ENCODE results near the gene KIF21A.
"Not testable (repeated sequence)": the region's sequence is repeated elsewhere in the genome, so short reads cannot be mapped to it uniquely, and the experiment has no call there.

The KIF21A gene

DNA sequence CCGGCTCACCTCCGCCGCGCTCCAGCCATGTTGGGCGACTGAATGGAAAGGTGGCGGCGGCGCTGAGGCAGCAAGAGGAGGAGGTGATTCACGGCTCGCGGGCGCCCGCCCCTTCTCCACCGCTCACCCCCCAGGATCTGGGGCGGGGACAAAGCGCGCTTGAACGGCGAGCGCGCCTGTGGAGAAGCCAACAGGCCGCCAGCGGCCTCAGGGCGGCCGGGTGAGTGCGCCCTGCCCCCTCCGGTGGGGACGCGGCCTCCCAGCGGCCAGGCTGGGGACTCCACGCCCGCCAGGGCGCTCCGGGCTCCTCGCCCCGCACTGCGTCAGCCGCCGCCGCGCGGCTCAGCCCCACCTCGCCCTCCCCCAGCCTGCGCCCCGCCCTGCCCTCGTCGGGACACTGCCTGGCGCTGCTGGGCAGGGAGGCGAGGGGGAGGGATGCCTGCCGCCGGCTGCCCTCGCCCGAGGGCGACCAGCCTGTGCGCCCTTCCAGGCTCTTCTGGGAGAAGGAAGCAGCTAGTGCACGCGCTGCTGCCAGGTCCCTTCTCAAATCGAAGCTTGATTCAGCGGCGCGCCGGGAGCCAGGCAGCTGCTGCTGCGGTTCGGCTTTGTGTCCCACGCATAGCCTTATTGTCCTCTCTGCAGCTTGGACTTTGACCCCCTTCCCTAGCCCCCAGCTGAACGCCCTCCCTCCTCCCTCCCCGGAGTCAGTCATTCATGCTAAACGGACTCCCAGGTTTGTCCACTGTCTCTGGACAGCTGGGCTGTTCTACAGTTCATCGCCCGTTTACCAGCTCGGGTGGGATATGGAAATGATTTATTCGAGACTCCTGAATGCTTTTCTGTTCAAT, at the start of gene KIF21A:
TSS of gene KIF21A (minus strand) at position 40 of the 848 bp plus-strand sequence. CDS start 150 bp downstream, outside the sequence.
- H3K27ac Mint-ChIP-seq, result peak within 1 kb of the TSS; percentile 98
- peak within 1 kb of the TSS; percentile 94 for H3K4me3 Mint-ChIP-seq
- H3K27me3 Mint-ChIP-seq, result no peaks in the 10 kb centered on the region
- H3K4me1 Mint-ChIP-seq, result peaks cover 27% of the 10 kb centered on the region
- H3K9me3 Mint-ChIP-seq, result no peaks in the 10 kb centered on the region
- H3K36me3 Mint-ChIP-seq, result no peaks in the 10 kb centered on the region

DNA sequence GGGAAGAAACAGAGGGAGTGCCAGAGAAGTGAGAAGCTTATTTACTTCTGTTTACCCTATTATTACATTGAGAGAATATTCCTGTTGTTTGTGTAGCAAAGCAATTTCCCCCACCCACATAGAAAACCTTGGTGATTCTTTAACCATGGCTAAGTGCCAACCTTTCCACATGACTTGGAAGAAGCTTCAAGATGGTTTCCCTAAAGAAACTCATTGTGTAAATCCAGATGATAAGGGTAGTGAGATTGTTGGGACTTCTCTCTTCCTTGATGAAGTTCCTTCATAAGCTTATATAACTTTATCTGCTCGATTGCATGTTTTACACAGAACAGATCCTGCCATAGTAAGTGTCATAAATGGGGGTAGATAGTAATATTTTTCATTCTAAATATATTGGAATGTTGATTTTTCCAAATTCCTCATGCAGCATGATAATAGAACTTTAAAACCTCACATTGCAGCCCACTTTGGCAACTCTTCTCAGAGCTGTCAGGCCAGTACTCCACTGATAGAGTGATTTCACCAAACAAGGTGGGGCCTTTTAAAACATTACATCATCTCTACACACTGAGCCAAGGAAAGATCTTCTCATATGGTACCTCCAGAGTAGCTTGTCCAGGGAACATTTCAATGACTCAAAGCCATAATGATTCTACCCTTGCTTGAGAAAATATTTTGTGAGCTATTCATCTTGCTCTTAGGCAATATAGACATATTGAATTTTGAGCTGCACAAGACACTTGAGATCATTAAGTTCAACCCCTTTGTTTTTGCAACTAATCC, 47.8 kb upstream of the KIF21A start:
- peaks cover 3% of the 10 kb centered on the region for H3K36me3 Mint-ChIP-seq
- no peaks in the 10 kb centered on the region for H3K4me1 Mint-ChIP-seq
- H3K27me3 Mint-ChIP-seq, result no peaks in the 10 kb centered on the region
- no peak overlapping the region for H3K4me3 Mint-ChIP-seq
- H3K9me3 Mint-ChIP-seq, result no peaks in the 10 kb centered on the region
- no peak overlapping the region for H3K27ac Mint-ChIP-seq

GRCh38 chr12:39483597-39483996, 40.7 kb upstream of the KIF21A start:
- no peaks in the 10 kb centered on the region for H3K4me1 Mint-ChIP-seq
- no peak overlapping the region for H3K27ac Mint-ChIP-seq

DNA sequence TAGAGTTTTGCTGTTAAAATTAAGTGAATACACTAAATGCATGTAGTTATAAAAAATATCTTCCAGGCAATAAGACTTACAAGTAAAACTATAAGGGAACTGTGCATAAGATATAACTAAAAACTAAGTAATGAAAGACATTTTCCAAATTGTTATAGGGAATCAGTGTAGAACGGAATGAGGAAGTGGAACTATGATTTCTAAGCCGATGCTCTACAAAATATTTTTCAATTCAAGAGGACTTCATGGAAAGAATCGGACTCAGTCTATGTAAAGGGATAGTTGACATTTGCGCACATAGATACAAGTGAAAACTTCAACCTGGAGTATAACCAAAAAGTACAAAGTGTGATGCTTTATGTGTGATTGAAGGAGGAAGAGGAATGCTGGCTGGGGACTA, 40.1 kb upstream of the KIF21A start:
- peaks cover 13% of the 10 kb centered on the region for H3K9me3 Mint-ChIP-seq
- H3K27ac Mint-ChIP-seq, result no peak overlapping the region
- H3K36me3 Mint-ChIP-seq, result peaks cover 14% of the 10 kb centered on the region
- H3K27me3 Mint-ChIP-seq, result peaks cover under 1% of the 10 kb centered on the region
- H3K4me1 Mint-ChIP-seq, result no peaks in the 10 kb centered on the region
- no peak overlapping the region for H3K4me3 Mint-ChIP-seq

More at GRCh38 chr12:39483597-39483996, 40.7 kb upstream of the KIF21A start:
- H3K27me3 Mint-ChIP-seq, result no peaks in the 10 kb centered on the region
- peaks cover 8% of the 10 kb centered on the region for H3K36me3 Mint-ChIP-seq
- peaks cover 10% of the 10 kb centered on the region for H3K9me3 Mint-ChIP-seq
- no peak overlapping the region for H3K4me3 Mint-ChIP-seq

GRCh38 chr12:39476894-39477293, 34.0 kb upstream of the KIF21A start:
- H3K4me3 Mint-ChIP-seq, result no peak overlapping the region
- H3K4me1 Mint-ChIP-seq, result no peaks in the 10 kb centered on the region
- peaks cover 7% of the 10 kb centered on the region for H3K9me3 Mint-ChIP-seq
- no peak overlapping the region for H3K27ac Mint-ChIP-seq
- peaks cover 1% of the 10 kb centered on the region for H3K27me3 Mint-ChIP-seq
- peaks cover 22% of the 10 kb centered on the region for H3K36me3 Mint-ChIP-seq

DNA sequence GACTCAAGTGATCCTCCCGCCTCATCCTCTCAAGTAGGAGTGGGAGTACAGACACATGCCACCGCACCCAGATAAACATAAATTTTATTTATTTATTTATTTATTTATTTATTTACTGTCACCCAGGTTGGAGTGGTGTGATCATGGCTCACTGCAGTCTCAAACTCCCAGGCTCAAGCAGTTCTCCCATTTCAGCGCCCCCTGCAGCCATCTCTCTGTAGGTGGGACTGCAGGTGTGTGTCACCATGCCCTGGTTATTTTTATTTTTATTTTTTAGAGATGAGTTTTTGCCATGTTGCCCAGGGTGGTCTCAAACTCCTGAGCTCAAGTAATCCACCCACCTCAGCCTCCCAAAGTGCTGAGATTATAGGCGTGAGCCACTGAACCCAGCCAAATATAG, 33.2 kb upstream of the KIF21A start:
- Mint-ChIP-seq H3K4me1 (no peaks in the 10 kb centered on the region), H3K36me3 (peaks cover 22% of the 10 kb centered on the region), H3K9me3 (peaks cover 7% of the 10 kb centered on the region), H3K27ac (no peak overlapping the region), H3K4me3 (no peak overlapping the region), H3K27me3 (peaks cover 1% of the 10 kb centered on the region)

- not testable (repeated sequence) for H3K4me1 Mint-ChIP-seq, H3K9me3 Mint-ChIP-seq, H3K27ac Mint-ChIP-seq, H3K27me3 Mint-ChIP-seq, H3K4me3 Mint-ChIP-seq
- H3K36me3 Mint-ChIP-seq, result peaks cover 20% of the 10 kb centered on the region
Measured at GRCh38 chr12:39475136-39475535, 32.2 kb upstream of the KIF21A start.

- H3K4me3 Mint-ChIP-seq, result peak overlapping the region; percentile 76
Measured at GRCh38 chr12:39467432-39467870, 24.5 kb upstream of the KIF21A start.

GRCh38 chr12:39464976-39465695, 22.2 kb upstream of the KIF21A start:
- H3K27me3 Mint-ChIP-seq, result no peaks in the 10 kb centered on the region

More at GRCh38 chr12:39467432-39467870, 24.5 kb upstream of the KIF21A start:
- H3K9me3 Mint-ChIP-seq, result peaks cover 4% of the 10 kb centered on the region
- no peaks in the 10 kb centered on the region for H3K27me3 Mint-ChIP-seq
- H3K36me3 Mint-ChIP-seq, result no peaks in the 10 kb centered on the region
- peak overlapping the region; percentile 83 for H3K27ac Mint-ChIP-seq
- peaks cover 22% of the 10 kb centered on the region for H3K4me1 Mint-ChIP-seq

GRCh38 chr12:39461059-39461458, 18.1 kb upstream of the KIF21A start:
- H3K4me1 Mint-ChIP-seq, result no peaks in the 10 kb centered on the region

More at GRCh38 chr12:39464976-39465695, 22.2 kb upstream of the KIF21A start:
- Mint-ChIP-seq H3K9me3 (peaks cover 4% of the 10 kb centered on the region), H3K27ac (no peak overlapping the region), H3K4me1 (peaks cover 22% of the 10 kb centered on the region), H3K4me3 (no peak overlapping the region), H3K36me3 (no peaks in the 10 kb centered on the region)

GRCh38 chr12:39459027-39459434, 16.1 kb upstream of the KIF21A start:
- no peak overlapping the region for H3K27ac Mint-ChIP-seq
- H3K36me3 Mint-ChIP-seq, result no peaks in the 10 kb centered on the region
- H3K9me3 Mint-ChIP-seq, result no peaks in the 10 kb centered on the region
- H3K4me3 Mint-ChIP-seq, result no peak overlapping the region
- H3K4me1 Mint-ChIP-seq, result no peaks in the 10 kb centered on the region
- no peaks in the 10 kb centered on the region for H3K27me3 Mint-ChIP-seq

More at GRCh38 chr12:39461059-39461458, 18.1 kb upstream of the KIF21A start:
- no peaks in the 10 kb centered on the region for H3K9me3 Mint-ChIP-seq
- no peaks in the 10 kb centered on the region for H3K36me3 Mint-ChIP-seq
- no peaks in the 10 kb centered on the region for H3K27me3 Mint-ChIP-seq
- no peak overlapping the region for H3K27ac Mint-ChIP-seq
- no peak overlapping the region for H3K4me3 Mint-ChIP-seq

GRCh38 chr12:39451977-39452376, 9.1 kb upstream of the KIF21A start:
- Mint-ChIP-seq H3K9me3 (no peaks in the 10 kb centered on the region), H3K27me3 (no peaks in the 10 kb centered on the region), H3K4me3 (no peak overlapping the region), H3K27ac (no peak overlapping the region), H3K4me1 (no peaks in the 10 kb centered on the region), H3K36me3 (no peaks in the 10 kb centered on the region)

GRCh38 chr12:39448038-39448437, 5.1 kb upstream of the KIF21A start:
- Mint-ChIP-seq H3K27ac (no peak overlapping the region), H3K9me3 (no peaks in the 10 kb centered on the region), H3K4me3 (no peak overlapping the region), H3K36me3 (no peaks in the 10 kb centered on the region), H3K27me3 (no peaks in the 10 kb centered on the region), H3K4me1 (peaks cover 4% of the 10 kb centered on the region)

GRCh38 chr12:39443929-39444209, 949 bp upstream of the KIF21A start:
- Mint-ChIP-seq H3K36me3 (no peaks in the 10 kb centered on the region), H3K27ac (peak overlapping the region; percentile 93), H3K4me1 (peaks cover 27% of the 10 kb centered on the region)

GRCh38 chr12:39442831-39443080, 164 bp downstream of the KIF21A start:
- Mint-ChIP-seq H3K27ac (no peak overlapping the region), H3K36me3 (no peaks in the 10 kb centered on the region), H3K4me3 (peak overlapping the region; percentile 94), H3K27me3 (no peaks in the 10 kb centered on the region), H3K4me1 (peaks cover 27% of the 10 kb centered on the region), H3K9me3 (no peaks in the 10 kb centered on the region)

More at GRCh38 chr12:39443929-39444209, 949 bp upstream of the KIF21A start:
- Mint-ChIP-seq H3K9me3 (no peaks in the 10 kb centered on the region), H3K27me3 (no peaks in the 10 kb centered on the region), H3K4me3 (peak overlapping the region; percentile 76)
